HG02623 (cell line): ENCODE measurements around the gene RNF213.
"Not testable (repeated sequence)": the region's sequence is repeated elsewhere in the genome, so short reads cannot be mapped to it uniquely, and the experiment has no call there.

Experiments
- ATAC-seq: cut with Tn5 transposase; IDR thresholded peaks from one replicate; pipeline ENCODE4 v1.9.1; 2021; ENCODE audit warnings: moderate library complexity; ENCODE audit not compliant: unreplicated experiment

The RNF213 gene

GRCh38 chr17:80248894-80249710 lies 11.6 kb upstream of the RNF213 start:
- ATAC-seq = no peak

DNA sequence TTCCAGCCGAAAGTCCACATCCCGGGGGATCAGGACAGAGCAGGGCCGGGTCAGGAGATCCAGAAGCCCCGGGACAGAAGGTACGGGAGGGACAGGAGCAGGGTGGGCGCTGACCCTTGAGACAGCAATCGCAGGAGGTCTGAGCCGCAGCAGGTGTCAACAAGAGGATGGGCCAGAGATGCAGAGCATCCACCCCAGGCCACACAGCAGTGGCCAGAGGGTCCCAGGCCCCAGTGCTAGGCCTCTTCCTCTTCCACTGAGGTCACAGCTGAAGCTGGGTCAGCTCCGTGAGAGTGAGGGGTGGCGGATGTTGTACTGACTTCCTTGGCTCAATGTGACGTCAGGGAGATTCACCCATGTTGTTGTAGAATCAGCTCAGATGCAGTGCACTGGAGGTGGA lies 8.7 kb upstream of the RNF213 start:
- no peak for ATAC-seq

- ATAC-seq = no peak
Observed at GRCh38 chr17:80252871-80253270, 7.8 kb upstream of the RNF213 start.

DNA sequence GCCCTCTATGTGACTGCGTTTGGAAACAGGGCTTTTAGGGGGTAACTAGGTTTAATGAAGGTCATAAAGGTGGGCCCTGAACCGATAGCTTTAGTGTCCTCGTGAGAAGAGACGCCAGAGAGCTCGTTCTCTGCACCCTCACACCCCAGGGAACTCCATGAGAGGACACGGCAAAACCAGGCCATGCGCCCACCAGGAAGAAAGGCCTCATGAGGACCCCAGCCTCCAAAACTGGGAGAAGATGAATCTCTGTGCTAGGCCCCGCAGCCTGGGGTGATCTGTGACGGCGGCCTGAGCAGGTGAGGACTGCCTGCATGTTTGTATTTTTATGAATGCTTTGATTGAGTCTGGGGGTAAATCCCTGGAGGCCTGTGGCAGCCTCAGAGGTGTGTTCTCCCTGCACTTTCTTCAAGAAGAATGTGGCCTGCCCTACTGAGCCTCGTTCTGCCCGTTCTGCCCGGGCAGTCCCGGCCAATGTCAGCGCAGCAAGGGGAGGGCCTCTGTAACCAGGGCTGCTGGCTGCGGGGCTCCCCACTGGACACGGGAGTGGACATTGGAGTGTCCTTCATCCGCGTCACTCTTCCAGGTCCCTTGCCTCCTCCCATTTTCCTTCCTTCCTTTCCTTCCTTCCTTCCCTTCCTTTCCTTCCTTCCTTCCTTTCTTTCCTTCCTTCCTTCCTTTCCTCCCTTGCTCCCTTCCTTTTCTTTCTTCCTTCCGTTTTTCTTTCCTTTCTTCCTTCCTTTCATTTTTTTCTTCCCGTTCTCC lies 6.8 kb upstream of the RNF213 start:
- ATAC-seq = no peak

- peak; percentile 46 for ATAC-seq
Observed at GRCh38 chr17:80254396-80255251, 6.0 kb upstream of the RNF213 start.

GRCh38 chr17:80256034-80256350 lies 4.7 kb upstream of the RNF213 start:
- ATAC-seq = no peak

- ATAC-seq = no peak
Observed at GRCh38 chr17:80257716-80258213, 2.9 kb upstream of the RNF213 start.

- not testable (repeated sequence) for ATAC-seq
Observed at GRCh38 chr17:80258296-80258695, 2.4 kb upstream of the RNF213 start.

- ATAC-seq = no peak
Observed at GRCh38 chr17:80259457-80260068, 1.1 kb upstream of the RNF213 start.

- ATAC-seq = no peak
Observed at GRCh38 chr17:80260069-80260535, 550 bp upstream of the RNF213 start.

DNA sequence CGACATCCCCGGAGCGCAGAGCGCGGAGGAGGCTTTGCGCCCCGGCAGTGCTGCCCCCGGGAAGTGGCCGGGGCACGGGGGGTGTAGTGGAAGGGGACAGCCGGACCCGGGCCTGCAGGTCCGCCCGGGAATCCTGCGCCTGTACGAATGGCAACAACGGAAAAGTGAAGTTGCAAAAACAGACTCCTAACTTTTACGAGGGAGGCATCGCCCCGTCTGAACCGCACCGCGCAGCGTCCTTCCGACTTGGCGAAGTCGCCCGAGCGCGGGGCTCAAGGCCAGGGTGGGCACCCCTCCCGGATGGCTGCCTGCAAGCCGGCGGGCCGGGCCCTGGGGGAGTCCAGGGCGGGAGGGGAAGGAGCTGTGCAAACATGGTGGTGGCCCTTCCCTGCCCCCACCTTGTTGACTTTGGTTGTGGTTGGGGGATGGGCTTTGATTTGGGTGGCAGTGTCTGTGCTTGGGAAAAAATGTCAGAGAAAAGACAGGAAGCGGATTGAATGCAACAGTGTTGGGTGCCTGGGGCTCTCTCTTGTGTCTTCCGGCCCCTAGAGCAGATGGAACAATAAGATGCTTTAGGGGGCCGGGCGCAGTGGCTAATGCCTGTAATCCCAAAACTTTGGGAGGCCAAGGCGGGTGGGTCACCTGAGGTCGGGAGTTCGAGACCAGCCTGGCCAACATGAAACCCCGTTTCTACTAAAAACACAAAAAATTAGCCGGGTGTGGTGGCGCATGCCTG lies 675 bp downstream of the RNF213 start:
- no peak for ATAC-seq

DNA sequence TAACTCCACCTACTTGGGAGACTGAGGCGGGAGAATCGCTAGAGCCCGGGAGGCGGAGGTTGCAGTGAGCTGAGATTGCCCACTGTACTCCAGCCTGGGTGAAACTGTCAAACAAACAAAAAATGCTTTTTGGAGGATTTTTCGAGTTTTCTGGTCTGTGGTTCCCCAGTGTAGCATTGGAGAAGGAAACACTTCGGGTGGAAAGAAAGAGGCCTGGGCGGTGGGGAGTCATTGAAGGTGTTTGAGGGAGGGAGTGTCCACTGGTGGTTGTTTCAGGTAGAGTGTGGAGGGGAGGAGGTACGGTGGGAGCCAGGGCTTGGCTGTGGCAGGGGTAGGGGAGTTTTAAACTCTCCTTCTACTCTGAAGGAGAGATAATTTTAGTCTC lies 1.2 kb downstream of the RNF213 start:
- no peak for ATAC-seq

DNA sequence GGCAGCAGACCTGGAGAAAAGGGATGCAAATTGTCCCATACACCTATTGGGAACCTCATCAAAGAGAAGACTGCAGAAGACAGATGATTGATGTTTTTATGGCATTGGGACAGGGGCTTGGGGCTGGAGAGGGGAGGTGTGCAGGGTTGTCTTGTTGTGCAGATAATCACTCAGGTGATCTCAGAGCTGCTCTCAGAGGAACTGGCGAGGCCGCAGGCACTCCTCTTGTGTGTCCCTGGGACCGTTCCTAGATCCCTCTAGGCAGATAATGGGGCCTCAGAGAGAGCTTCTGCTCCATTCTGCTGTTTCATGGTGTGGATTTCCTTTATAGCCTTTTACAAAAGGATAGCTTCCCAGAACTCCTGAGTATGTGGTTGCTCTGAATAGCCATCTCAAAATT lies 1.6 kb downstream of the RNF213 start:
- no peak for ATAC-seq

DNA sequence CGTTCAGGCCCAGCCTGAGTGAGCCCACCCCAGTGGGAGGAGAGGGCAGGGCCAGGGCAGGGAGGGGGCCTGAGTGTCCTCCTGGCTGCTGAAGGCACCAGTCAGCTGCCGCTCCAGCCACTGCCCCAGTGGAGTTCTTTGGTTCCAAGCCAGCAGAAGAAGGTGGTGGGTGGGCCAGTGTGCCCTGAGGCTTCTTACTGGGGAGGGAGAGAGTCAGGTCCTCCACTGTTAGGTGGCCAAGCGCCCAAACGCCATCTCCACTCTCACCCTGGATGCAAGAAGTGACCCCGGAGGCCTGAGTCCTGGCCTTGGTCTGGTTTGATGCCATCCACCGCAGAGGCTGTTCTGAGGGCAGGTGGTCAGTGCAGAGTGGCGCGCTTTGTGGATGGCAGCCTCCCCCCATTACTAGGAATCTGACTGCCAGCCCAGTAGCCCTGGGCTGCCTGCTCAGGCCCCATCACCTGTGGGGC lies 2.2 kb downstream of the RNF213 start:
- no peak for ATAC-seq

DNA sequence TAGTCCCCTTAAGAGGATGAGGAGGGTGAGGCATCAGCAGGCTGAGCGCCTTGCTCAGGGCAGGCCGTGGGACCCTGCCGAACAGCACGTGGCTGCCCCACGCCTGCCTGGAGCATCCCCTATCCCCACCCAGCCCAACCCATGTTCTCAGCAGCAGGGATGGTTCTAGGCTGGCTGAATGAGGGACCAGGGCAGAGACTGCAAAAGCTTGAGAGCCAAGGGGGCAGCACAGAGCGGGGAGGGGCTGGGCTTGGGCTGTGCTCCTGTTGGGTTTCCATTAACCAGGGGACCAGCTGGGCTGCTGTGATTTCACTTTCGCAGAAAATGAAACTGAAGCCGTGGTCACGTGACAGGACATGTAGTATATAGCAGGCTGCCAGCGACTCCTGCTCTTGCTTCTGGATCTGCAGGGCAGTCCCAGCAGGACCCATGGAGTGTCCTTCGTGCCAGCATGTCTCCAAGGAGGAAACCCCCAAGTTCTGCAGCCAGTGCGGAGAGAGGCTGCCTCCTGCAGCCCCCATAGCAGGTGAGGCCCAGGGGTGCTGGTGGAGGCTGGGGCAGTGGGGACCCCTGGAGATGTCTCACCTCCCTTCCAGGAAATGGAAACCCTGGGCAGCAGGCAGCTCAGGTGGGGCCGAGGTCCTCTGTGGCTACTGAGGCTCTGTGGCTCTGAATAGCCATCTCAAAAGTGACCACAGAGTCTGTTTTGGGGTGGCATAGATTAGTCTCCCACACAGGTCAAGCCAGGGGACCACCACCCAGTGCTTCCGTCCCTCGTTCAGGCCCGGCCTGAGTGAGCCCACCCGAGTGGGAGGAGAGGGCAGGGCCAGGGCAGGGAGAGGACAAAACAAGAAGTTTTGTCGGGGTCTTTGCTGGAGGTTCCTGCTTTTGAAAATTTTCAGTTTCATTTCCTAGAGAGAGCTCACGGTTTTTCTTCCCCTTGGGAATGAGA lies 2.9 kb downstream of the RNF213 start:
- ATAC-seq = peak; percentile 37

- no peak for ATAC-seq
Observed at GRCh38 chr17:80264205-80265075, 3.8 kb downstream of the RNF213 start.

GRCh38 chr17:80265205-80266068 lies 4.8 kb downstream of the RNF213 start:
- no peak for ATAC-seq
